GM12874 (cell line): ENCODE data around the gene ELAVL4.

Source experiments
- CTCF ChIP-seq: IDR thresholded peaks from 2 replicates; pipeline ENCODE4 v1.5.1; 2011; ENCODE audit warnings: low read depth, mild to moderate bottlenecking, control low read depth, low read length, moderate library complexity; ENCODE audit not compliant: insufficient read depth

The ELAVL4 gene

GRCh38 chr1:50197216-50197615 is 88.5 kb downstream of the ELAVL4 start:
- TF ChIP-seq CTCF: no peak

- TF ChIP-seq CTCF: no peak
Observed at GRCh38 chr1:50208315-50208714, 99.6 kb downstream of the ELAVL4 start.

DNA sequence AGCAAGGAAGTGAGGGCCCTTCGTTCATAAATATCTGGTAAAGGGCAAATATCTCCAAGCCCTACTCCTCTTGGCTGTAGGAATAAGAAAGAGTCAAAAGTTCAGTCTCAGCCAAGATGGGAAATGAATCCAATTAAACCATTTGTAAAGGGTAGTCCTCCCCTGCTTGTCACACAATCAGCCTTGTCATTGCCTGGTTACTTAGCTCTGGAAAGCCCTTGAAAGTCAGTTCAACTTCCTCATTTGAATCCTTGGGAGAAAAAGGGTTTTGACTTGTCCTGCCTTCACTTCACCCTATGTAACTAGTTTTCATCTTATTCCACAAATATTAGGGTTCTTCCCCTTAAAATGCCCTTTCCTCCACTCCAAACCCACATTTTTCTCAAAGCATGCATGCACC is 100.0 kb downstream of the ELAVL4 start:
- no peak for TF ChIP-seq CTCF

GRCh38 chr1:50209749-50210148 is 101.0 kb downstream of the ELAVL4 start:
- no peak for TF ChIP-seq CTCF

- no peak for TF ChIP-seq CTCF
Observed at GRCh38 chr1:50213505-50213904, 104.8 kb downstream of the ELAVL4 start.

DNA sequence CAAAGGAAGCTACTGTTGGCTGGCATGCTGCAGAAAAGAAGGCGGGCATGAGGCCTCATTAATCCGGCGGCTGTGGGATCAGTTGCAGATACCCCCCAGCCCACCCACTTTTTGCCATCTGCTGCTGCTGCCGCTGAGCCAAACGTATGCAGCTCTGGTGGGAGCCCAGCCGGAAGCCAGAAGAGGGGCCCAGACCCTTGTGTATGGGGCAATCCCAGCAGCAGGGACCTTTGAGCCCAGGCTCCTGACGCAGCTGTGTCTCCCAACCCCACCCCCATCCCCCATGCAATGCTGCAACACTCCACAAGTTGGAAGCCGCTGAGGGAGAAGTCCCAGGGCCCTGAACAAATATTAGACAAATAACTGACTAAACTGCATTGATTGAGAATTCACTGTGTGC is 106.0 kb downstream of the ELAVL4 start:
- no peak for TF ChIP-seq CTCF

DNA sequence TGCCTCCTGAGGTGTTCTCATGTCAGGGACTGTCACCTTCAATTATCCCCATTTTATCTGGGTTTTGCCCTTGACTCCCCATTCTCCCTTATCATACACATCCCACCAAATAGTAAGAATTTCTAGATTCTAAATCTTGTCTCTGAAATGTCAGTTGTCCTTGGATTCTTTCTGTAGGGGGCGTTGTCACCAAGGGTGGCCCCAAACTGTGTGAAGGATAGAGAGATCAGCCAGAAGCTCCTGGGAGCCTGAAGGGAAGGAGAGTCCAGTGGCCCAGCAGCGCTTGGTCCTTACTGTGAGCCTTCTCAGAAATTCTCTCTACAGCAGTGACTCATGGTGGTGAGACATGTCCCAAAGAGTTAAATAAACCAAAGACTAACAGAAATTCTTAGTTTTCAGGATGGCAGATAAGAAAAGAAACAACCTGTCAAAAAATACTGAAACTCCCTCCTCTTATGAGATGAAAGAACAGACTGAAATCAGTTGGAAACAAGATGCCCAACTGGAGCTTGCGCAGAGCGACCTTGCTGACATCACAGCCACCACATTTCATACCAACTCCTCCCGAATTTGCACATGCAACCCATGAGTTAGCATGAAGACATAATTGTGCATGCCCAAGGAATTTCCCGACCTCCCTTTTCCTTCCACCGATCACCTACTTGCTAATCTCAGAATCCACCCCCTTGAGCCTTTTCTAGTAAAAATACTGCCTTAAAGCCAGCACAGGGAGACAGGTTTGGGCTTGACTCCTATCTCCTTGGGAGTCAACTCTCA is 109.8 kb downstream of the ELAVL4 start:
- no peak for TF ChIP-seq CTCF
